Ishikawa (cell line): ENCODE measurements around the gene FAM43A.

Source experiments
- CEBPB ChIP-seq: IDR thresholded peaks from 2 replicates; pipeline ENCODE4 v1.6.1; 2012
- CREB1 ChIP-seq: IDR thresholded peaks from 2 replicates; pipeline ENCODE4 v1.6.1; 2012; ENCODE audit warnings: low read depth
- EGR1 ChIP-seq: IDR thresholded peaks from 2 replicates; pipeline ENCODE4 v1.6.1; 2012
- EP300 ChIP-seq: IDR thresholded peaks from 2 replicates; pipeline ENCODE4 v1.6.1; 2012; ENCODE audit warnings: borderline replicate concordance
- FOXM1 ChIP-seq: IDR thresholded peaks from 2 replicates; pipeline ENCODE4 v1.6.1; 2012; ENCODE audit warnings: low read depth, borderline replicate concordance
- NFIC ChIP-seq: IDR thresholded peaks from 2 replicates; pipeline ENCODE4 v1.6.1; 2012
- RAD21 ChIP-seq: IDR thresholded peaks from 2 replicates; pipeline ENCODE4 v1.6.1; 2012; ENCODE audit warnings: low read depth
- TAF1 ChIP-seq: IDR thresholded peaks from 2 replicates; pipeline ENCODE4 v1.6.1; 2012; ENCODE audit warnings: low read depth, mild to moderate bottlenecking
- TCF12 ChIP-seq: IDR thresholded peaks from 2 replicates; pipeline ENCODE4 v1.6.1; 2012; ENCODE audit warnings: low read depth
- TEAD4 ChIP-seq: IDR thresholded peaks from 2 replicates; pipeline ENCODE4 v1.6.1; 2012
- YY1 ChIP-seq: IDR thresholded peaks from 2 replicates; pipeline ENCODE4 v1.6.1; 2012; ENCODE audit warnings: low read depth
- ZBTB7A ChIP-seq: IDR thresholded peaks from 2 replicates; pipeline ENCODE4 v1.6.1; 2012; ENCODE audit warnings: low read depth
- TF ChIP-seq, protein P1 (sequence below): IDR thresholded peaks from 2 replicates; pipeline ENCODE4 v1.6.1; 2012
- TF ChIP-seq, protein P2 (sequence below): IDR thresholded peaks from 2 replicates; pipeline ENCODE4 v1.6.1; 2012; ENCODE audit warnings: low read depth, mild to moderate bottlenecking
- TF ChIP-seq, protein P3 (sequence below): IDR thresholded peaks from 2 replicates; pipeline ENCODE4 v1.6.1; 2012

Gene FAM43A, protein sequence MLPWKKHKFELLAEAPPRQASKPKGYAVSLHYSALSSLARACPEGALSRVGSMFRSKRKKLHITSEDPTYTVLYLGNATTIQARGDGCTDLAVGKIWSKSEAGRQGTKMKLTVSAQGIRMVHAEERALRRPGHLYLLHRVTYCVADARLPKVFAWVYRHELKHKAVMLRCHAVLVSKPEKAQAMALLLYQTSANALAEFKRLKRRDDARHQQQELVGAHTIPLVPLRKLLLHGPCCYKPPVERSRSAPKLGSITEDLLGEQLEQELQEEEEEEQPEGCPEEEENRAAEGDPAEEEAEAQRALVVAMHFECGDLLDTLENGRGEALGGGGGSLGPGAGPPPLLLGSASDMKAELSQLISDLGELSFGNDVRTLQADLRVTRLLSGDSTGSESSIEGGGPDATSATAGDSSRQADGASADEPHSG

DNA sequence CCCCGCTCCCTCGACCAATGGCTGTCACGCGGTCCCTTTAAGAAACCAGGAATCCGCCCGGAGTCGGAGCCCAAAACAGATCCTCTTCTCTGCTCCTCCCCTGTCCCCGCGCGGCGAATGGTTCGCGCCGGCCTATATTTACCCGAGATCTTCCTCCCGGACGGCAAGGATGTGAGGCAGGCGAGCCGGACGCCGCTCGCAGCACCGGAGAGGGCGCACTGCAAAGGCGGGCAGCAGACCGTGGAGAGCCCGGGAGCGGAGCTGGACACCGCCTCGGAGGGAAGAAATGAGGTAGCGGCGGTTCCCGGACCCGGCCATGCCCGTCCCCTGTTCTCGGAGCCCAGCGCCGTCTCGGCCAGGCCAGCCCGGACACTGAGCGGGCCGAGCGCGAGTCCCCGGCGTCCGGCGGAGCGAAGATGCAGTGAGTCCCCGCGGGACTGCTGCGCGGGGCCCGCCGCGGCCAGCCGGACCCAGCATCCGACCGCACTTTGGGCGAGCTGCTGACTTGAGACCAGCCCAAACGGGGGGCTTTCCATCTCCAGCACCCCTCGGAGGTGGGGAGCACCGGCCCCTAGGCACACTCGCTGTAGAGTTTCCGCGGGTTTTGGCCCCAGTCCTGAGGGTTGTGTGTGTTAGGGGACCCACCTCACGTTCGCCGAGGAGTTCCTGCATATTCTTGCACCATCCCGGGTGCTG lies at the start of gene FAM43A:
TSS of gene FAM43A (plus strand) at position 166 of the 696 bp plus-strand sequence. CDS start 944 bp downstream, outside the sequence.
- TF ChIP-seq RAD21 (peak; percentile 49; the same call in 1 of the 2 replicates), EP300 (peak; percentile 61; the same call in 1 of the 2 replicates), ZBTB7A (no peak), TAF1 (peak; percentile 97), FOXM1 (no peak; the same call in 1 of the 2 replicates), CEBPB (no peak), CREB1 (no peak), YY1 (peak; percentile 64), NFIC (peak; percentile 49; the same call in 1 of the 2 replicates), TCF12 (peak; percentile 82), EGR1 (peak; percentile 8; the same call in 1 of the 2 replicates), TEAD4 (peak; percentile 59; the same call in 1 of the 2 replicates)
- TF ChIP-seq, protein P1, sequence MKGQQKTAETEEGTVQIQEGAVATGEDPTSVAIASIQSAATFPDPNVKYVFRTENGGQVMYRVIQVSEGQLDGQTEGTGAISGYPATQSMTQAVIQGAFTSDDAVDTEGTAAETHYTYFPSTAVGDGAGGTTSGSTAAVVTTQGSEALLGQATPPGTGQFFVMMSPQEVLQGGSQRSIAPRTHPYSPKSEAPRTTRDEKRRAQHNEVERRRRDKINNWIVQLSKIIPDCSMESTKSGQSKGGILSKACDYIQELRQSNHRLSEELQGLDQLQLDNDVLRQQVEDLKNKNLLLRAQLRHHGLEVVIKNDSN: no peak
- TF ChIP-seq, protein P2, sequence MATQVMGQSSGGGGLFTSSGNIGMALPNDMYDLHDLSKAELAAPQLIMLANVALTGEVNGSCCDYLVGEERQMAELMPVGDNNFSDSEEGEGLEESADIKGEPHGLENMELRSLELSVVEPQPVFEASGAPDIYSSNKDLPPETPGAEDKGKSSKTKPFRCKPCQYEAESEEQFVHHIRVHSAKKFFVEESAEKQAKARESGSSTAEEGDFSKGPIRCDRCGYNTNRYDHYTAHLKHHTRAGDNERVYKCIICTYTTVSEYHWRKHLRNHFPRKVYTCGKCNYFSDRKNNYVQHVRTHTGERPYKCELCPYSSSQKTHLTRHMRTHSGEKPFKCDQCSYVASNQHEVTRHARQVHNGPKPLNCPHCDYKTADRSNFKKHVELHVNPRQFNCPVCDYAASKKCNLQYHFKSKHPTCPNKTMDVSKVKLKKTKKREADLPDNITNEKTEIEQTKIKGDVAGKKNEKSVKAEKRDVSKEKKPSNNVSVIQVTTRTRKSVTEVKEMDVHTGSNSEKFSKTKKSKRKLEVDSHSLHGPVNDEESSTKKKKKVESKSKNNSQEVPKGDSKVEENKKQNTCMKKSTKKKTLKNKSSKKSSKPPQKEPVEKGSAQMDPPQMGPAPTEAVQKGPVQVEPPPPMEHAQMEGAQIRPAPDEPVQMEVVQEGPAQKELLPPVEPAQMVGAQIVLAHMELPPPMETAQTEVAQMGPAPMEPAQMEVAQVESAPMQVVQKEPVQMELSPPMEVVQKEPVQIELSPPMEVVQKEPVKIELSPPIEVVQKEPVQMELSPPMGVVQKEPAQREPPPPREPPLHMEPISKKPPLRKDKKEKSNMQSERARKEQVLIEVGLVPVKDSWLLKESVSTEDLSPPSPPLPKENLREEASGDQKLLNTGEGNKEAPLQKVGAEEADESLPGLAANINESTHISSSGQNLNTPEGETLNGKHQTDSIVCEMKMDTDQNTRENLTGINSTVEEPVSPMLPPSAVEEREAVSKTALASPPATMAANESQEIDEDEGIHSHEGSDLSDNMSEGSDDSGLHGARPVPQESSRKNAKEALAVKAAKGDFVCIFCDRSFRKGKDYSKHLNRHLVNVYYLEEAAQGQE: peak; percentile 40; the same call in 1 of the 2 replicates
- TF ChIP-seq, protein P3, sequence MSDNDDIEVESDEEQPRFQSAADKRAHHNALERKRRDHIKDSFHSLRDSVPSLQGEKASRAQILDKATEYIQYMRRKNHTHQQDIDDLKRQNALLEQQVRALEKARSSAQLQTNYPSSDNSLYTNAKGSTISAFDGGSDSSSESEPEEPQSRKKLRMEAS: peak; percentile 95

DNA sequence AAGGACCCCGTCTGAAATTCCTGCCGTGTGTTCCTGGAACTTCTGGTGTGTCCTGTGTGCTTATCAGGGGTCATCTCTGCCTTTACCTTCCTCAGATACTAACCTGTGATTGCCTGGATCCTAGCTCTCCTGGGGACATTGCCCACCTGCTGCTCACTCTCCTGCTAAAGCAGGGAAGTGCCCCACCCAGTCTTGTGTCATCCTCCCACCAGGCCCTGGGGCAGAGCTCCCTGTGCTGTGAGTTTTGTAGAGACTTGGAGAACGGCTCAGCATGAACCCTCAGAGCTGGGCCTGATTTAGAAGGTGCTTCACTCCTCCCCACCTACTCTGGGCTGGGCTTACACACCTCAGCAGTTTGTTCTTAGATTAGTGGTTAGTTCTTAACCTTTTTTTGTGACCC lies 48.6 kb upstream of the FAM43A start:
- no peak for TF ChIP-seq FOXM1
- TF ChIP-seq YY1: no peak
- TF ChIP-seq, protein P2: no peak

DNA sequence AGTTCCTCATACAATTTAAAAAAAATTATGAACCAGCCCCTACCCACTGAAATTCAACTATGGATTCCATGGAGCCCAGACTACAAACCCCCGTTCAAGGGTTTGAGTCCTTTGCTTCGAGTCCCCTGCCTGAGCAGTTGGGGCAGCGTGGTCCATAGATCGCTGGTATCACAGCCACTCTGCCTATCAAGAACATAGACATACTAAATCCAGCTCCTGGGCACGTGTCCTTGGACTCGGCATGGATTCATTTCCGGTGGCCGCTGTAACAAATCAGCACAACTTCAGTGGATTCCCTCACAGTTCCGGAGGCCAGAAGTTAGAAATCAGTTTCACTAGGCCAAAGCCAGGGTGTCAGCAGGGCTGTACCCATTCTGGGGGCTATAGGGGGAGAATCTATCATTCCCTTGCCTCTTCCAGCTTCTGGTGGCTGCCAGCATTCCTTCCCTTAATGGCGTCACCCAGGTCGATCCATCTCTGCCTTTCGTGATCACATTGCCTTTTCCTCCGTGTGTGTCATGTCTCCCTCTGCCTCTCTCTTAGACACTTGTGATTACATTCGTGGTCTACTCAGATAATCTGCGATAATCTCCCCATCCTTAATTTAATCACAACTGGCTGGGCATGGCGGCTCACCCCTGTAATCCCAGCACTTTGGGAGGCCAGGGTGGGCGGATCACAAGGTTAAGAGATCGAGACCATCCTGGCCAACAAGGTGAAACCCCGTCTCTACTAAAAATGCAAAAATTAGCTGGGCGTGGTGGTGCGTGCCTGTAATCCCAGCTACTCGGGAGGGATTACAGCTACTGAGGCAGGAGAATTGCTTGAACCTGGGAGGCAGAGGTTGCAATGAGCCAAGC lies 47.9 kb upstream of the FAM43A start:
- TF ChIP-seq TAF1 (no peak), EGR1 (no peak), NFIC (no peak), CEBPB (no peak), FOXM1 (no peak), TEAD4 (no peak), ZBTB7A (no peak)
- TF ChIP-seq, protein P1: no peak
- TF ChIP-seq, protein P2: no peak
